Measurements from ENCODE around the gene KCTD12. TPM values are rescaled to one million over a fixed set of nuclear protein-coding genes. Genes with fewer than 3 reads are reported as not detected.
"Not testable (repeated sequence)": the region's sequence is repeated elsewhere in the genome, so short reads cannot be mapped to it uniquely, and the experiment has no call there.

The KCTD12 gene
- total RNA-seq, 1 experiment from 2014 or later = 1.0 TPM

- Histone ChIP-seq H3K4me3 (ENCODE audit: low read length) (no peak overlapping the region), H3K36me3 (ENCODE audit: insufficient read depth, low read length) (no peaks in the 10 kb centered on the region), H3K9me3 (ENCODE audit: low read length) (no peaks in the 10 kb centered on the region), H3K9me2 (replicated peaks; ENCODE audit: insufficient read depth, low read length) (no peaks in the 10 kb centered on the region), H3K9ac (ENCODE audit: low read length) (no peak overlapping the region), H3K27me3 (ENCODE audit: low read length) (no peaks in the 10 kb centered on the region), H3K27ac (ENCODE audit: low read length) (no peak overlapping the region), H2AFZ (ENCODE audit: low read length) (no peak overlapping the region), H3K4me2 (ENCODE audit: low read depth, low read length, poor library complexity, severe bottlenecking) (no peak overlapping the region), H4K20me1 (ENCODE audit: insufficient read depth, low read depth, low read length) (no peaks in the 10 kb centered on the region), H3K79me2 (ENCODE audit: low read length) (no peaks in the 10 kb centered on the region), H3K4me1 (ENCODE audit: low read length) (no peaks in the 10 kb centered on the region)
- no peak for DNase-seq
These were observed 35.3 kb upstream of the KCTD12 start for GRCh38 chr13:76921516-76921915.

- H3K27me3 ChIP-seq (ENCODE audit: low read length); H3K9ac ChIP-seq (ENCODE audit: low read length); H4K20me1 ChIP-seq (ENCODE audit: insufficient read depth, low read depth, low read length); DNase-seq; H3K4me1 ChIP-seq (ENCODE audit: low read length); H3K4me2 ChIP-seq (ENCODE audit: low read depth, low read length, poor library complexity, severe bottlenecking); H3K9me2 ChIP-seq (replicated peaks; ENCODE audit: insufficient read depth, low read length); H3K36me3 ChIP-seq (ENCODE audit: insufficient read depth, low read length); H3K79me2 ChIP-seq (ENCODE audit: low read length); H2AFZ ChIP-seq (ENCODE audit: low read length); H3K4me3 ChIP-seq (ENCODE audit: low read length); H3K27ac ChIP-seq (ENCODE audit: low read length); H3K9me3 ChIP-seq (ENCODE audit: low read length): not testable (repeated sequence)
These were observed 31.7 kb upstream of the KCTD12 start for GRCh38 chr13:76917755-76918481.

- Histone ChIP-seq H3K9me2 (replicated peaks; ENCODE audit: insufficient read depth, low read length) (no peaks in the 10 kb centered on the region), H2AFZ (ENCODE audit: low read length) (no peak overlapping the region), H3K79me2 (ENCODE audit: low read length) (no peaks in the 10 kb centered on the region), H3K36me3 (ENCODE audit: insufficient read depth, low read length) (no peaks in the 10 kb centered on the region), H3K27ac (ENCODE audit: low read length) (no peak overlapping the region), H3K4me3 (ENCODE audit: low read length) (no peak overlapping the region), H3K9ac (ENCODE audit: low read length) (no peak overlapping the region), H4K20me1 (ENCODE audit: insufficient read depth, low read depth, low read length) (no peaks in the 10 kb centered on the region), H3K4me1 (ENCODE audit: low read length) (no peaks in the 10 kb centered on the region), H3K27me3 (ENCODE audit: low read length) (no peaks in the 10 kb centered on the region), H3K4me2 (ENCODE audit: low read depth, low read length, poor library complexity, severe bottlenecking) (no peak overlapping the region), H3K9me3 (ENCODE audit: low read length) (no peaks in the 10 kb centered on the region)
- no peak for DNase-seq
These were observed 30.9 kb upstream of the KCTD12 start for GRCh38 chr13:76917095-76917494.

- H2AFZ ChIP-seq (ENCODE audit: low read length) = no peak overlapping the region
- H3K79me2 ChIP-seq (ENCODE audit: low read length) = no peaks in the 10 kb centered on the region
- H3K9ac ChIP-seq (ENCODE audit: low read length) = no peak overlapping the region
- no peak for DNase-seq
- H3K27ac ChIP-seq (ENCODE audit: low read length) = no peak overlapping the region
- H3K4me2 ChIP-seq (ENCODE audit: low read depth, low read length, poor library complexity, severe bottlenecking) = no peak overlapping the region
- H3K9me2 ChIP-seq (replicated peaks; ENCODE audit: insufficient read depth, low read length) = no peaks in the 10 kb centered on the region
- no peaks in the 10 kb centered on the region for H4K20me1 ChIP-seq (ENCODE audit: insufficient read depth, low read depth, low read length)
- H3K27me3 ChIP-seq (ENCODE audit: low read length) = no peaks in the 10 kb centered on the region
- no peaks in the 10 kb centered on the region for H3K9me3 ChIP-seq (ENCODE audit: low read length)
- no peaks in the 10 kb centered on the region for H3K36me3 ChIP-seq (ENCODE audit: insufficient read depth, low read length)
- no peak overlapping the region for H3K4me3 ChIP-seq (ENCODE audit: low read length)
- peaks cover 6% of the 10 kb centered on the region for H3K4me1 ChIP-seq (ENCODE audit: low read length)
These were observed 27.7 kb upstream of the KCTD12 start for GRCh38 chr13:76913898-76914297.

- no peak overlapping the region for H3K4me2 ChIP-seq (ENCODE audit: low read depth, low read length, poor library complexity, severe bottlenecking)
- H3K9ac ChIP-seq (ENCODE audit: low read length) = no peak overlapping the region
- no peaks in the 10 kb centered on the region for H3K27me3 ChIP-seq (ENCODE audit: low read length)
- H3K9me2 ChIP-seq (replicated peaks; ENCODE audit: insufficient read depth, low read length) = no peaks in the 10 kb centered on the region
- H3K36me3 ChIP-seq (ENCODE audit: insufficient read depth, low read length) = no peaks in the 10 kb centered on the region
- DNase-seq = no peak
- no peaks in the 10 kb centered on the region for H3K9me3 ChIP-seq (ENCODE audit: low read length)
- no peaks in the 10 kb centered on the region for H3K79me2 ChIP-seq (ENCODE audit: low read length)
- H2AFZ ChIP-seq (ENCODE audit: low read length) = no peak overlapping the region
- H3K4me1 ChIP-seq (ENCODE audit: low read length) = peaks cover 11% of the 10 kb centered on the region
- H3K27ac ChIP-seq (ENCODE audit: low read length) = no peak overlapping the region
- H4K20me1 ChIP-seq (ENCODE audit: insufficient read depth, low read depth, low read length) = no peaks in the 10 kb centered on the region
- no peak overlapping the region for H3K4me3 ChIP-seq (ENCODE audit: low read length)
These were observed 26.3 kb upstream of the KCTD12 start for GRCh38 chr13:76912476-76912875.

GRCh38 chr13:76904507-76904906 is 18.3 kb upstream of the KCTD12 start:
- no peaks in the 10 kb centered on the region for H3K36me3 ChIP-seq (ENCODE audit: insufficient read depth, low read length)
- H3K27ac ChIP-seq (ENCODE audit: low read length) = no peak overlapping the region
- no peaks in the 10 kb centered on the region for H3K9me2 ChIP-seq (replicated peaks; ENCODE audit: insufficient read depth, low read length)
- H3K4me3 ChIP-seq (ENCODE audit: low read length) = no peak overlapping the region
- no peaks in the 10 kb centered on the region for H3K79me2 ChIP-seq (ENCODE audit: low read length)
- H3K9ac ChIP-seq (ENCODE audit: low read length) = no peak overlapping the region
- H4K20me1 ChIP-seq (ENCODE audit: insufficient read depth, low read depth, low read length) = no peaks in the 10 kb centered on the region
- no peak overlapping the region for H3K4me2 ChIP-seq (ENCODE audit: low read depth, low read length, poor library complexity, severe bottlenecking)
- no peak for DNase-seq
- H2AFZ ChIP-seq (ENCODE audit: low read length) = no peak overlapping the region
- no peaks in the 10 kb centered on the region for H3K27me3 ChIP-seq (ENCODE audit: low read length)
- no peaks in the 10 kb centered on the region for H3K9me3 ChIP-seq (ENCODE audit: low read length)
- H3K4me1 ChIP-seq (ENCODE audit: low read length) = peaks cover 23% of the 10 kb centered on the region

- no peak overlapping the region for H3K27ac ChIP-seq (ENCODE audit: low read length)
- H3K4me1 ChIP-seq (ENCODE audit: low read length) = peaks cover 15% of the 10 kb centered on the region
- no peaks in the 10 kb centered on the region for H3K27me3 ChIP-seq (ENCODE audit: low read length)
- H4K20me1 ChIP-seq (ENCODE audit: insufficient read depth, low read depth, low read length) = no peaks in the 10 kb centered on the region
- no peak overlapping the region for H3K4me2 ChIP-seq (ENCODE audit: low read depth, low read length, poor library complexity, severe bottlenecking)
- H3K9me3 ChIP-seq (ENCODE audit: low read length) = no peaks in the 10 kb centered on the region
- no peaks in the 10 kb centered on the region for H3K9me2 ChIP-seq (replicated peaks; ENCODE audit: insufficient read depth, low read length)
- H3K9ac ChIP-seq (ENCODE audit: low read length) = no peak overlapping the region
- peak; percentile 91 for DNase-seq
- no peaks in the 10 kb centered on the region for H3K36me3 ChIP-seq (ENCODE audit: insufficient read depth, low read length)
- H3K4me3 ChIP-seq (ENCODE audit: low read length) = no peak overlapping the region
- H3K79me2 ChIP-seq (ENCODE audit: low read length) = no peaks in the 10 kb centered on the region
- no peak overlapping the region for H2AFZ ChIP-seq (ENCODE audit: low read length)
These were observed 17.4 kb upstream of the KCTD12 start for GRCh38 chr13:76903544-76904162.

GRCh38 chr13:76899066-76899465 is 12.9 kb upstream of the KCTD12 start:
- H3K9ac ChIP-seq (ENCODE audit: low read length) = not testable (repeated sequence)

More at GRCh38 chr13:76899066-76899465, 12.9 kb upstream of the KCTD12 start:
- not testable (repeated sequence) for H3K4me2 ChIP-seq (ENCODE audit: low read depth, low read length, poor library complexity, severe bottlenecking); H3K9me3 ChIP-seq (ENCODE audit: low read length); H2AFZ ChIP-seq (ENCODE audit: low read length); H3K36me3 ChIP-seq (ENCODE audit: insufficient read depth, low read length); H3K79me2 ChIP-seq (ENCODE audit: low read length); H3K4me3 ChIP-seq (ENCODE audit: low read length); DNase-seq; H3K27me3 ChIP-seq (ENCODE audit: low read length); H4K20me1 ChIP-seq (ENCODE audit: insufficient read depth, low read depth, low read length); H3K9me2 ChIP-seq (replicated peaks; ENCODE audit: insufficient read depth, low read length); H3K27ac ChIP-seq (ENCODE audit: low read length)
- peaks cover 13% of the 10 kb centered on the region for H3K4me1 ChIP-seq (ENCODE audit: low read length)
